OCI-LY7 (cell line): ENCODE data around the gene AAR2. TPM values are rescaled to one million over a fixed set of nuclear protein-coding genes. Genes with fewer than 3 reads are reported as not detected.

Experiments used
- BruUV-seq: library from RNA; stranded (reverse); fragments of 400-500 nt; replicated peaks from 2 replicates; lab custom pipeline; 2021; lab: Mats Ljungman, UMichigan
- CTCF ChIA-PET: fragments of 300-600 bp; sonication (Branson Sonifier 250); formaldehyde crosslinking; loops from one replicate; lab custom pipeline; 2022; ENCODE audit warnings: antibody characterized with exemption; ENCODE audit not compliant: unreplicated experiment; lab: Charles Lee
- POLR2A ChIA-PET: fragments of 300-600 bp; sonication (Branson Sonifier 250); formaldehyde crosslinking; loops from one replicate; lab custom pipeline; 2022; ENCODE audit warnings: antibody characterized with exemption; lab: Charles Lee
- DNase-seq: peaks from one replicate; pipeline ENCODE4 v3.0.0-alpha.2; 2015; ENCODE audit warnings: low spot score
- H2AFZ ChIP-seq: fragments of 200-600 bp; sonication (generic), shearing (Covaris generic); 2 replicates; pipeline ENCODE4 v1.6.1; 2014; ENCODE audit warnings: mild to moderate bottlenecking, antibody characterized with exemption, low read length, moderate library complexity
- H3K27ac ChIP-seq: fragments of 200-600 bp; sonication (generic); 2 replicates; pipeline ENCODE4 v1.5.1; 2014; ENCODE audit warnings: mixed run types, low read depth, mild to moderate bottlenecking, moderate library complexity, low read length, inconsistent platforms; ENCODE audit not compliant: poor library complexity, severe bottlenecking
- H3K36me3 ChIP-seq: fragments of 200-600 bp; sonication (generic); 2 replicates; pipeline ENCODE4 v1.6.1; 2014; ENCODE audit warnings: mild to moderate bottlenecking, antibody characterized with exemption, low read length, moderate library complexity, mixed read lengths; ENCODE audit not compliant: insufficient read depth
- H3K4me1 ChIP-seq: fragments of 200-600 bp; sonication (generic); 2 replicates; pipeline ENCODE4 v1.5.1; 2014; ENCODE audit warnings: mild to moderate bottlenecking, low read length; ENCODE audit not compliant: insufficient read depth, poor library complexity, severe bottlenecking
- H3K4me2 ChIP-seq: fragments of 200-600 bp; sonication (generic); 2 replicates; pipeline ENCODE4 v1.6.1; 2014; ENCODE audit warnings: mild to moderate bottlenecking, low read length
- H3K4me3 ChIP-seq: fragments of 200-600 bp; sonication (generic); 2 replicates; pipeline ENCODE4 v1.5.1; 2014; ENCODE audit warnings: mild to moderate bottlenecking, low read depth, low read length; ENCODE audit not compliant: poor library complexity, severe bottlenecking
- H3K79me2 ChIP-seq: fragments of 200-600 bp; sonication (generic); 2 replicates; pipeline ENCODE4 v1.6.1; 2016; ENCODE audit warnings: low read depth, mild to moderate bottlenecking, low read length, moderate library complexity, mixed read lengths; ENCODE audit not compliant: insufficient read depth
- H3K9me2 ChIP-seq: fragments of 200-600 bp; sonication (generic); 2 replicates; pipeline ENCODE4 v1.6.1; 2016; ENCODE audit warnings: mild to moderate bottlenecking, low read length, mixed read lengths; ENCODE audit not compliant: insufficient read depth
- H3K9me3 ChIP-seq: fragments of 200-600 bp; sonication (generic); 2 replicates; pipeline ENCODE4 v1.6.1; 2014; ENCODE audit warnings: mild to moderate bottlenecking, mixed run types, low read length, mixed read lengths
- H4K20me1 ChIP-seq: fragments of 200-600 bp; sonication (generic); 2 replicates; pipeline ENCODE4 v1.6.1; 2014; ENCODE audit warnings: mild to moderate bottlenecking, antibody characterized with exemption, low read length, moderate library complexity, mixed read lengths; ENCODE audit not compliant: insufficient read depth
- EZH2phosphoT487 ChIP-seq: fragments of 200-600 bp; sonication (generic); IDR thresholded peaks from 2 replicates; pipeline ENCODE4 v1.6.1; 2018; ENCODE audit warnings: low read depth, borderline replicate concordance, mild to moderate bottlenecking, mixed run types, antibody characterized with exemption, low read length, moderate library complexity, mixed read lengths
- intact Hi-C: fragments of 100-400 bp; cut with micrococcal nuclease; formaldehyde crosslinking; loops from one replicate; pipeline ENCODE4 v1.10.0; 2022; ENCODE audit not compliant: unreplicated experiment
- total RNA-seq, 2 experiments: library from RNA; depleted of rRNA in 1 of 2; stranded (reverse); fragments of >200 nt in 1 of 2; shearing (Covaris generic) in 1 of 2; gene quantifications; 2 replicates each; pipeline ENCODE4 v1.2.3, GENCODE V29; 2014 to 2022
- TF ChIP-seq, protein P1 (sequence below): fragments of 200-600 bp; sonication (generic); conservative IDR thresholded peaks from 2 replicates; pipeline ENCODE4 v1.5.1; 2014; ENCODE audit warnings: mild to moderate bottlenecking, antibody characterized with exemption, low read length, moderate library complexity, mixed read lengths

AAR2 gene
- total RNA-seq, 2 experiments from 2014 or later = 20.3 to 26.4 TPM

DNA sequence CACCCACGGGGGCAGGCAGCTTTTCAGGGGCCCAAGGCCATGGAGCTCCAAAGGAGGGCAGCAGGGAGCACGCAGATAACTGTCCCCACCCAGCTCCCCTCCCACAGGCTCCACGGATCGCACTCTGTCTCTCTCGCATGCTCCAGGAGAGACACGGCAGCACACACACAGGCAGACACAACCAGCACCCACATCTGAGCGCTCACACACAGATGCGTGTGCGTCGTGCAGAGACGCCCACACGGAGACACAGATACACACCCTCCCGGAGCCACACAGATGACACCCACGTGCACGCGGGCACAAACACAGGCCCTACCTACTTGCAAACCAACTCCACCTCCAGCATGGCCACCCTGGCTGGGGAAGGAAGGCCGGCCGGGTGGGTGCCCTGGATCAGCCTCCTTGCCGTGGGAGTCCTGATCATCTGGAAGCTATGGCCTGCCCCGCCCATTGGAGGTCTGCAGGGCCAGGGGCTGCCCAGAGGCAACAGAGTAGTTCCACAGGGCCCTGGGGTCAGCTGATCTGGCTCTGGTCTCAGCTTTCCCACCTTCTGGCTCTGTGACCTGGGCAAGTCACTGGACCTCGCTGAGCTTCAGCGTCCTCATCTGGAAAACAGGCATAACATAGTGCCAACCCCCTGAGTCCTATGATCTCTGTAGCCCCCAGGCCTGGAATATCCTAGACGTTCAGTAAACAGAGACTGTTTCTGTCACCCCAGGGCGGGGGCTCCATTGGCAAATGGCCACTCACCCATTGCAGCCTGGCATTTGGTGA lies 31.5 kb downstream of the AAR2 start:
- Histone ChIP-seq H3K4me3 (no peak overlapping the region), H4K20me1 (no peaks in the 10 kb centered on the region), H3K79me2 (no peaks in the 10 kb centered on the region), H3K9me3 (no peaks in the 10 kb centered on the region), H3K36me3 (no peaks in the 10 kb centered on the region), H3K4me2 (no peak overlapping the region), H2AFZ (no peak overlapping the region), H3K9me2 (no peaks in the 10 kb centered on the region), H3K27ac (no peak overlapping the region), H3K4me1 (no peaks in the 10 kb centered on the region)
- CTCF ChIA-PET = no interaction called here
- TF ChIP-seq, protein P1, sequence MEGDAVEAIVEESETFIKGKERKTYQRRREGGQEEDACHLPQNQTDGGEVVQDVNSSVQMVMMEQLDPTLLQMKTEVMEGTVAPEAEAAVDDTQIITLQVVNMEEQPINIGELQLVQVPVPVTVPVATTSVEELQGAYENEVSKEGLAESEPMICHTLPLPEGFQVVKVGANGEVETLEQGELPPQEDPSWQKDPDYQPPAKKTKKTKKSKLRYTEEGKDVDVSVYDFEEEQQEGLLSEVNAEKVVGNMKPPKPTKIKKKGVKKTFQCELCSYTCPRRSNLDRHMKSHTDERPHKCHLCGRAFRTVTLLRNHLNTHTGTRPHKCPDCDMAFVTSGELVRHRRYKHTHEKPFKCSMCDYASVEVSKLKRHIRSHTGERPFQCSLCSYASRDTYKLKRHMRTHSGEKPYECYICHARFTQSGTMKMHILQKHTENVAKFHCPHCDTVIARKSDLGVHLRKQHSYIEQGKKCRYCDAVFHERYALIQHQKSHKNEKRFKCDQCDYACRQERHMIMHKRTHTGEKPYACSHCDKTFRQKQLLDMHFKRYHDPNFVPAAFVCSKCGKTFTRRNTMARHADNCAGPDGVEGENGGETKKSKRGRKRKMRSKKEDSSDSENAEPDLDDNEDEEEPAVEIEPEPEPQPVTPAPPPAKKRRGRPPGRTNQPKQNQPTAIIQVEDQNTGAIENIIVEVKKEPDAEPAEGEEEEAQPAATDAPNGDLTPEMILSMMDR = no peak
- no peak for TF ChIP-seq EZH2phosphoT487
- POLR2A ChIA-PET = no interaction called here
- intact Hi-C loops = no loop called here
- no peak for DNase-seq
- no TSS peak for BruUV-seq

DNA sequence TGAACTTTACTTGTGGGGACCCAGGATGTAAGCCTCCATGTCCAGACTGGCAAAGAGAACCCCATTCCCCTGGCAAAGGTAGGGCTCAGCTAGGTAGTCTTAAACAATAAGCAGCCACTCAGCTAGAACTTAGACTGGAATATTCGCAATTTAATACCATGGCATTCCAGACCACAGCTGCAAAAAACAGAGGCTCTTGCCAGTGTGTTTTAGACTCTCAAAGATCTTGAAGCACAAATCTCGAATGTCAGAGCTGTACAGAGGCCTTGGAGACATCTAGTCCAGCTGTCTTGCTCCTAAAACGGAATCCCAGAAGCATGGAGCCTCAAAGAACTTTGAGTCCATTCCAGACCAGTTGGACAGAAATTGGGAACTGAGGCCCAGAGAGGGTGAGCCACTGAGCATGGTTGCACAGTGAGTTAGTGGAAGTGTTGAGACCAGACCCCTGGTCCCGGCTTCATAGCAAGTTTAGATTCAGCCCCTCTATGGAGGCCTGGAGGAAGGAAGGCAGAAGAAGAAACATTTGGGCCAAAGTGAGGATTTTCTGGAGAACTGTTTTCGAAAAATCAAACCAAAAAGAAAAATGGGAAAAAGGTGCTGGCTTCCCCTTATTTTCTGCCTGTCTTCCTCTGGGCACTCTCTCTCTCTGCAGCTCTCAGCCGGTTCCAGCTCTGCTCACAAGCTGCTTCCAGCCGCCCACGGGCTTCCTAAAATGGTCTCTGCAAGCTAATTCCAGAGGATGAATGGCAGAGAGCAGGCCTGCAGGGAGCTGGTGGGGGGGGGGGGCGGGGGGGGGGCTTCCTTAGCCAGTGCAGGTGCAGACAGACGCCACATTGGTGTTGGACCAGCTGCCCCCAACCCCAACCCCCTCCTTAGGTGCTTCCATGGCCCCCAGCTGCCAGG lies 32.4 kb downstream of the AAR2 start:
- no peak for DNase-seq
- no peak overlapping the region for H2AFZ ChIP-seq
- H4K20me1 ChIP-seq = no peaks in the 10 kb centered on the region
- no peaks in the 10 kb centered on the region for H3K9me2 ChIP-seq
- no peak overlapping the region for H3K4me2 ChIP-seq
- CTCF ChIA-PET = no interaction called here
- no peak overlapping the region for H3K27ac ChIP-seq
- TF ChIP-seq, protein P1 = no peak
- TF ChIP-seq EZH2phosphoT487 = no peak
- no peaks in the 10 kb centered on the region for H3K9me3 ChIP-seq
- intact Hi-C loops = no loop called here
- no peak overlapping the region for H3K4me3 ChIP-seq
- no peaks in the 10 kb centered on the region for H3K36me3 ChIP-seq
- POLR2A ChIA-PET = no interaction called here
- H3K79me2 ChIP-seq = no peaks in the 10 kb centered on the region
- H3K4me1 ChIP-seq = no peaks in the 10 kb centered on the region
- no TSS peak for BruUV-seq
